PFSK-1 (cell line): ENCODE results near the gene NTN1.

Source experiments
- REST ChIP-seq, 2 experiments: IDR thresholded peaks; 2 replicates each; pipeline versions ENCODE4 v1.6.1 to v1.8.0; 2011 to 2012; ENCODE audit warnings: low read depth in 2 of 2, low read length in 2 of 2, control low read depth in 1 of 2, inconsistent platforms in 1 of 2, mild to moderate bottlenecking in 1 of 2, moderate library complexity in 1 of 2; ENCODE audit not compliant: insufficient read depth in 1 of 2
- SIN3A ChIP-seq: IDR thresholded peaks from 2 replicates; pipeline ENCODE4 v1.6.1; 2012; ENCODE audit warnings: mild to moderate bottlenecking, low read length, moderate library complexity, borderline replicate concordance; ENCODE audit not compliant: insufficient read depth
- TAF1 ChIP-seq: IDR thresholded peaks from 2 replicates; pipeline ENCODE4 v1.6.1; 2012; ENCODE audit warnings: low read length, control low read depth, borderline replicate concordance; ENCODE audit not compliant: insufficient read depth

- TF ChIP-seq SIN3A (no peak), REST (IDR thresholded peaks at IDR 0.05; ENCODE audit: insufficient read depth in 1 of 2, low read depth in 2 of 2, low read length in 2 of 2) (no peak), TAF1 (no peak)
These were observed 30.3 kb downstream of the NTN1 start for GRCh38 chr17:9051561-9051960.
